ENCODE measurements around the gene SMARCA4. TPM values are rescaled to one million over a fixed set of nuclear protein-coding genes. Genes with fewer than 3 reads are reported as not detected.

Gene SMARCA4
- total RNA-seq, 1 donor from 2014 or later, result 513 TPM

DNA sequence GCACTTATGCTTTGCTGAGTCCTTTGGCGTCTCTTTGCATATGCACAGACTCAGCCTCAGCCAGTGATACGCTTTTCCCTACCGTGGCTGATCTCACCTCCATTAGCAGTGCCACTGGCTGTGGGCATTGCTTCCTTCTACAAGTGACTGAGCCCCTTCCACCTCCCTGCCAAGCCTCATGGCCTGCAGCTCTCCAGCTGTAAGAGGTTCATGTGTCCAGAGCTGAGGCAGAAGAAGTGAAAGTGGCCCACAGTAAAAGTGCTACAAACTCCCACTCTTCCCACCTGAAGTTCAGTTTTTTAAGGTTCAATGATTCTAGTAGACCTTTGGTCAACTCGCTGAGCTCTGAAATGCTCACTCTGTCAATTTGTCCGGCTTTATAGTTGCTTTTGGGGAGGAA, 44.7 kb downstream of the SMARCA4 start:
- H3K36me3 Mint-ChIP-seq (ENCODE audit: unreplicated experiment), result peaks cover 4% of the 10 kb centered on the region
- no peak overlapping the region for H3K27ac Mint-ChIP-seq (ENCODE audit: unreplicated experiment)
- TF ChIP-seq, protein P1, sequence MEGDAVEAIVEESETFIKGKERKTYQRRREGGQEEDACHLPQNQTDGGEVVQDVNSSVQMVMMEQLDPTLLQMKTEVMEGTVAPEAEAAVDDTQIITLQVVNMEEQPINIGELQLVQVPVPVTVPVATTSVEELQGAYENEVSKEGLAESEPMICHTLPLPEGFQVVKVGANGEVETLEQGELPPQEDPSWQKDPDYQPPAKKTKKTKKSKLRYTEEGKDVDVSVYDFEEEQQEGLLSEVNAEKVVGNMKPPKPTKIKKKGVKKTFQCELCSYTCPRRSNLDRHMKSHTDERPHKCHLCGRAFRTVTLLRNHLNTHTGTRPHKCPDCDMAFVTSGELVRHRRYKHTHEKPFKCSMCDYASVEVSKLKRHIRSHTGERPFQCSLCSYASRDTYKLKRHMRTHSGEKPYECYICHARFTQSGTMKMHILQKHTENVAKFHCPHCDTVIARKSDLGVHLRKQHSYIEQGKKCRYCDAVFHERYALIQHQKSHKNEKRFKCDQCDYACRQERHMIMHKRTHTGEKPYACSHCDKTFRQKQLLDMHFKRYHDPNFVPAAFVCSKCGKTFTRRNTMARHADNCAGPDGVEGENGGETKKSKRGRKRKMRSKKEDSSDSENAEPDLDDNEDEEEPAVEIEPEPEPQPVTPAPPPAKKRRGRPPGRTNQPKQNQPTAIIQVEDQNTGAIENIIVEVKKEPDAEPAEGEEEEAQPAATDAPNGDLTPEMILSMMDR (IDR thresholded peaks at IDR 0.05; ENCODE audit: partially characterized antibody, unreplicated experiment), result no peak

DNA sequence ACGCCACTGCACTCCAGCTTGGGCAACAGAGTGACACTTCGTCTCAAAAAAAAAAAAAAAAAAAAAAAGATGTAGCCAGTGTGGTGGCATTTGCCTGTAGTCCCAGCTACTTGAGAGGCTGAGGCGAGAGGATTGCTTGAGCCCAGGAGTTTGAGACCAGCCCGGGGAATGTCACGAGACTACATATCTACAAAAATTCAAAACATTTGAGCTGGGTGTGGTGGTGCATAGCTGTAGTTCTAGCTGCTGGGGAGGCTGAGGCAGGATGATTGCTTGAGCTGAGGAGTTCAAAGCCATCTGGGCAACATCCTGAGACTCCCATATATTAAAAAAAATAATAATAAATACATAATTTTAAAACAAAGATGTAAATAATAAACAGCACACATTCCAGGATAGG, 46.6 kb downstream of the SMARCA4 start:
- peaks cover 5% of the 10 kb centered on the region for H3K9me3 Mint-ChIP-seq (ENCODE audit: unreplicated experiment)
- DNase-seq, result no peak
- peaks cover 5% of the 10 kb centered on the region for H3K27me3 Mint-ChIP-seq (ENCODE audit: unreplicated experiment)
- H3K36me3 Mint-ChIP-seq (ENCODE audit: unreplicated experiment), result no peaks in the 10 kb centered on the region
- no peak overlapping the region for H3K27ac Mint-ChIP-seq (ENCODE audit: unreplicated experiment)
- H3K4me1 Mint-ChIP-seq (ENCODE audit: low read depth, unreplicated experiment), result no peaks in the 10 kb centered on the region
- TF ChIP-seq, protein P1 (IDR thresholded peaks at IDR 0.05; ENCODE audit: partially characterized antibody, unreplicated experiment), result no peak
- no peak overlapping the region for H3K4me3 Mint-ChIP-seq (ENCODE audit: unreplicated experiment)

More for the DNA sequence above, 44.7 kb downstream of the SMARCA4 start:
- DNase-seq, result no peak
- Mint-ChIP-seq H3K4me3 (ENCODE audit: unreplicated experiment) (no peak overlapping the region), H3K27me3 (ENCODE audit: unreplicated experiment) (peaks cover 3% of the 10 kb centered on the region), H3K9me3 (ENCODE audit: unreplicated experiment) (peaks cover 4% of the 10 kb centered on the region), H3K4me1 (ENCODE audit: low read depth, unreplicated experiment) (no peaks in the 10 kb centered on the region)

DNA sequence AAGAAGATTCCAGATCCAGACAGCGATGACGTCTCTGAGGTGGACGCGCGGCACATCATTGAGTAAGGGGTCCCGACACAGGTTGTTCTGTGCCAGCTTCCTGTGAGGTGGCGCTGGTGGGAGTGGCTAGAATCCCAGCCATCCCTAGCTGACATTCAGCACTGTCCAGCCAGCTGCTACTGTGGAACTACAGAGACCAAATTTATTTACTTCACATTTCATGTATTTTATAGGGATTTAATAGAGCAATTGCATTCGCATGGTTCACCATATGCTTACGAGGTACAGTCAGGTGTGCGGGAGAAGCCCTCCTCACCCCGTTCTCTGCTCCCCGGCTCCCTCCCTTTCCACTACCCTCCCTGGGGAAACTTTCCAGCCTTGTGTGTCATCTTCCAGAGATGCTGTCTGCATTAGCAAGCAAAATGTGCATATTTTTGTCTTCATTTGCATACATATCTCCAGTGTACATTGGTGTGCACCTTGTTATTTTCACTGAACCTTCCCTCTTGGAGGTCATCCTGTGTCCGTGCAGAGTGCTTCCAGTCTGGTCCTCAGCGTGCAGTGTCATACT, 47.2 kb downstream of the SMARCA4 start:
- Mint-ChIP-seq H3K4me1 (ENCODE audit: low read depth, unreplicated experiment) (no peaks in the 10 kb centered on the region), H3K4me3 (ENCODE audit: unreplicated experiment) (no peak overlapping the region), H3K9me3 (ENCODE audit: unreplicated experiment) (peaks cover 5% of the 10 kb centered on the region), H3K27ac (ENCODE audit: unreplicated experiment) (peak overlapping the region; percentile 28), H3K27me3 (ENCODE audit: unreplicated experiment) (peaks cover 3% of the 10 kb centered on the region), H3K36me3 (ENCODE audit: unreplicated experiment) (no peaks in the 10 kb centered on the region)
- DNase-seq, result no peak
- TF ChIP-seq, protein P1 (IDR thresholded peaks at IDR 0.05; ENCODE audit: partially characterized antibody, unreplicated experiment), result no peak

DNA sequence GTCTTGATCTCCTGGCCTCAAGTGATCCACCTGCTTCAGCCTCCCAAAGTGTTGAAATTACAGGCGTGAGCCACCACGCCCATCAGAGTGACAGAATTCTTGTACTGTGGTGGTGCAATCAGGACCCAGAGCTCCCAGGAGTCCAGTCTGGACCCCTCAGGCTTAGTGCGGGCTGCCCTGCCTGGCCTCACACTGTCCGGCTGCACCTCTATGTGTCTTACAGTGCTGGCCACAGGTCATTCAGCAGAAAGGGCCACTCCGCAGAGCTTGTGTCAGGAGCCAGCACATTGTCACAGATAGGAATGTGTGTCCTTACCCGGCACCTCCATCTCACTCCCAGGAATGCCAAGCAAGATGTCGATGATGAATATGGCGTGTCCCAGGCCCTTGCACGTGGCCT, 49.2 kb downstream of the SMARCA4 start:
- Mint-ChIP-seq H3K4me3 (ENCODE audit: unreplicated experiment) (no peak overlapping the region), H3K36me3 (ENCODE audit: unreplicated experiment) (peaks cover 5% of the 10 kb centered on the region), H3K27me3 (ENCODE audit: unreplicated experiment) (peaks cover 3% of the 10 kb centered on the region), H3K27ac (ENCODE audit: unreplicated experiment) (no peak overlapping the region), H3K9me3 (ENCODE audit: unreplicated experiment) (peaks cover 5% of the 10 kb centered on the region), H3K4me1 (ENCODE audit: low read depth, unreplicated experiment) (no peaks in the 10 kb centered on the region)
- TF ChIP-seq, protein P1 (IDR thresholded peaks at IDR 0.05; ENCODE audit: partially characterized antibody, unreplicated experiment), result no peak
- DNase-seq, result no peak

DNA sequence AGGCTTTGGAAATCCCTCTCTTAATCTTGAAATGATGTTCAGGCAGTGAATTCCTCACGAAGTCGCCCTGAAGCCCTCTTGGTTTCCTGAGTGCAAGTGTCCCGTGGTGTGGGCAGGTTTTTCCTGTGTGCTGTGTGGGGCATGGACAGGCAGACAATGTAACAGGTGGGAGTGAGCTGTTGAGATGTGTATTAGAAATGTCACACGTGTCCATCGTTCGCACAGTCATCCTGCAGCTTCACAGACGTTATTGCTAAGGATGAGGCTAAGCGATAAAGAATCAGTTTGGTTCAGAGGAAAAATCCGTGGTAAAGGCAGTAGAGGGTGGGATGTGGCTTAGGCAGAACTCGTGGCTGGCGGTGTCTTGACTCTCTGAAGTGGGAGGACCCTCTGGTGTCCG, 51.7 kb downstream of the SMARCA4 start:
- peaks cover 4% of the 10 kb centered on the region for H3K9me3 Mint-ChIP-seq (ENCODE audit: unreplicated experiment)
- H3K4me1 Mint-ChIP-seq (ENCODE audit: low read depth, unreplicated experiment), result peaks cover 7% of the 10 kb centered on the region
- no peak for DNase-seq
- TF ChIP-seq, protein P1 (IDR thresholded peaks at IDR 0.05; ENCODE audit: partially characterized antibody, unreplicated experiment), result no peak
- H3K27me3 Mint-ChIP-seq (ENCODE audit: unreplicated experiment), result peaks cover 8% of the 10 kb centered on the region
- peaks cover 9% of the 10 kb centered on the region for H3K36me3 Mint-ChIP-seq (ENCODE audit: unreplicated experiment)
- no peak overlapping the region for H3K27ac Mint-ChIP-seq (ENCODE audit: unreplicated experiment)
- H3K4me3 Mint-ChIP-seq (ENCODE audit: unreplicated experiment), result no peak overlapping the region

Data from glutamatergic neuron (in vitro differentiated cells).